ENCODE data around the gene SLC16A7.

SLC16A7 gene

GRCh38 chr12:59624732-59625460 lies 29.1 kb downstream of the SLC16A7 start:
- no peak for DNase-seq (ENCODE audit: low read depth in 2 of 2, low spot score in 1 of 2)

DNA sequence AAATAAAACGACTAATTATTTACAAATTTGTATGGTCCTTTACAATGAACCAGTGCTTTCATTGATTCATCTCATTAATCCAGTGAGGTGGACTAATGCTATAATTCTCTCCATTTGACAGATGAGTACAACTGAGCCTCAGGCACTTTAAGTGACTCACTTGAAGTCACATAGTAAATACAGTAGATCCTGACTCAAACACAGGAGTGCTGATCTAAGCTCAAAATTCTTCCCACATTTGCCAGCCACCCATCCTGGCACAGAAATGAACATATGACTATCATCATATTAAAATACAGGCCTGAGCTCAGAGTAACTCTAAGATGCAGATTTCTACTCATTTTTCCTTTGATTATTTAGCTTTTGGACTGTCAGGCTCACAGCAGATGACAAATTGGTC lies 30.6 kb downstream of the SLC16A7 start:
- no peak for DNase-seq (ENCODE audit: low read depth in 2 of 2, low spot score in 1 of 2)

DNA sequence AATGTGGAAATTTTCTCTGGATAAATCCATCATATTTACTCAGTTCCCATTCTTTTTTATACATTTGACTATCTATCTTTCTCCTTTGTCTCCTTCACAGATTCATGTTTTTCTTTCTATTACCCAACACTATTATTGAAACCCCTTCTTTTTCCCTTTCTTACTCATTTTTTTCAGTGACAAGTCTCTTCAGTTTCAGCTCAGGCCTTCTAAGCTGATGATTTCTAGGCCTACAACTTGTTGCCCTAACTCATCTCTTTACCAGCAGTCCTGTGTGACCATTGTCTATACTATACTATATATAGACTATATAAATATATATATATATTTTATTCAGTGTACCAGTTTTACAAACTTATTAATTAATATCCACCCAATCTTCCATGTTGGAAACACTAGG lies 31.8 kb downstream of the SLC16A7 start:
- no peak for DNase-seq (ENCODE audit: low read depth in 2 of 2, low spot score in 1 of 2)

DNA sequence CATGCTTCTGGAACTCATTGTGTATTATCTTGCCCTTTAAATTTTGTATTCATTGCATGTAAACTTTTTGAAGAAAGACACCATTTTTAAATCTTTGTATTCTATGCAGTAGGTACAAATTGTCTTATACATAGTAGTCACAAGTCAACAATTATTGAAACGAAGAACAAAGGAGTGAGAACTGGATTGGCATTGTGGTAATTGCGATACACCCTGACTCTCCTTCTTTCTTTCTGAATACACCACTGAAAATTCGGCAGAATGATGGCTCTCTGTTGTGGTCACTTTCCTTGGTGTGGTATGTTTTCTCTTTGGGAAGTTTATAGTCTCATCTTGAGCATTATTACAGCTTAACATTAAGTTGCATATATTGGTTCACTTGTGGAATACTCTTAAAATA lies 34.1 kb downstream of the SLC16A7 start:
- no peak for DNase-seq (ENCODE audit: low read depth in 2 of 2, low spot score in 1 of 2)

DNA sequence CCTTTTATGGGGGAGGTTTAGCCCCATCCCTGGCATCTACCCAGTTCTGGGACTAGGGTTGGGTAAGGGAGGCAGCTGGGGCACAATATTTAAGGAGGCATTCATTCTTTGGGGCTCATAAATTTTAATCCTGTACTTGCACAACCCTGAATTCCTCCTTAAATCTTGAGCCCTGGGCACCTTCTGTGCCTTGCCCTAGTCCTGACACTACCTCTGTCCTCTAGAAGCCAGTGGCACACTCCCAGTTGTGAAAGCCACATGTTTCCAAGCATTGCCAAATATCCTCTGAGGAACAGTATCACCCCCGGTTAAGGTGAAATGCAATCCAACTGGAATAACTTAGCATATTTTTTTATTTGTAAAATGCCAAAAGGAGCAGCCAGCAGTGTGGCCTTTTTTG lies 36.6 kb downstream of the SLC16A7 start:
- no peak for DNase-seq (ENCODE audit: low read depth in 2 of 2, low spot score in 1 of 2)

GRCh38 chr12:59634254-59634653 lies 38.4 kb downstream of the SLC16A7 start:
- no peak for DNase-seq (ENCODE audit: low read depth in 2 of 2, low spot score in 1 of 2)

DNA sequence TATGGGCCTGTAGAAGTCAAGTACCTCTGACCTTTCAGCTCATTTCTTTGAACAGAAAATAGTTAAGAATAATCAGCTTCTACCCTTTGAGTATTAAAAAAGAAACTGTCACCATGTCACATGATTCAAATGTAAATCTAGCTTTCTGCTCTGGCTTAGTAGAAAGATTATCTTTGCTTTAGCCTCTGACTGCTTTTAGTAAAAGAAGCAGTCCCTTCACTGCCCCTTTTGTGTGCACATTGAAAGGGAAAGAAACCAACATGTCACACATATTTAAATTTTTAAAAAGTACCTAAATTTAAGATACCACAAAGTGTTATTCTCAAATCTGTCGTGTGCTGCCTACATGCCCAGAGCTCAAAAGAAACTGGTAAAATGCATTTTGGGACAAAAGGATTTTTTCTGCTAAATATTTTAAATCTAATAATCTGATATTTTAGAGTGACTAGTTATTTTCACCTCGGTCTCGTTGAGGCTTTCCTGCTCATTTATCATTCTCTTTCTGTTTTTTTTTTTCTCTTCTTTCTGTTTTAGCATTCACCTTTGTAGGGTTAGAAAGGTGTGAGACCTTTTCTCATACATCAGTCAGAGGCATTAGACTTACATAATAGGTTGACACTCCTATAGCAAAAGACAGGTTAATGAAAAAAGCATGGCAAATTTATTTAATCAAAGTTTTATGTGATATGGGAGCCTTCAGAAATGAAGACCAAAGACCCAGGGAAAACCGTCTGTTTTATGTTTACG lies 41.3 kb downstream of the SLC16A7 start:
- no peak for DNase-seq (ENCODE audit: low read depth in 2 of 2, low spot score in 1 of 2)

DNA sequence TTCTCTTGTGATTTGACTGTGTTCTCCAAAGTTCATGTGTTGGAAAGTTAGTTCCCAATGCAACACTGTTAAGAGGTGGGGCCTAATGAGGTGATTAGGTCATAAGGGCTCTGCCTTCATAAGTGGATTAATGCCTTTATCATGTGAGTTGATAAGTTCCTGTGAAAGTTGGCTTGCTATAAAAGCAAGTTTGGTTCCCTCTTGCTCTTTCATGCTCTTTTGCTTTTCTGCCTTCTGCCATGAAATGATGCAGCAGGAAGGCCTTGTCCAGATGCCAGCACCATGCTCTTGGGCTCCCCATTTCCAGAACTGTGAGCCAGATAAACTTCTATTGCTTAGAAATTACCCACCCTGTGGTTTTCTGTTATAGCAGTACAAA lies 41.9 kb downstream of the SLC16A7 start:
- no peak for DNase-seq (ENCODE audit: low read depth in 2 of 2, low spot score in 1 of 2)

GRCh38 chr12:59643550-59643949 lies 47.7 kb downstream of the SLC16A7 start:
- no peak for DNase-seq (ENCODE audit: low read depth in 2 of 2, low spot score in 1 of 2)

DNA sequence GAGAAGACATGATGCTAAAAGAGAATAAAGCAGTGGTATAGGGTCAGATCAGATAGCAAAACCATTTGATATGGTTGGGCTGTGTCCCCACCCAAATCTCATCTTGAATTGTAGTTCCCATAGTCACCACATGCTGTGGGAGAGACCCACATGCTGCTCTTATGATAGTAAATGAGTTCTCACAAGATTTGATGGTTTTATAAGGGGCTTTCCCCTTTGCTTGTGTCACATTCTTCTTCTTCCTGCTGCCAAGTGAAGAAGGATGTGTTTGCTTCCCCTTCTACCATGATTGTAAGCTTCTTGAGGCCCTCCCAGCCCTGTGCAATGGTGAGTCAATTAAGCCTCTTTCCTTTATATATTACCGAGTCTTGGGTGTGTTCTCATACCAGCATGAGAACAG lies 49.4 kb downstream of the SLC16A7 start:
- DNase-seq (ENCODE audit: low read depth in 2 of 2, low spot score in 1 of 2), result no peak

DNA sequence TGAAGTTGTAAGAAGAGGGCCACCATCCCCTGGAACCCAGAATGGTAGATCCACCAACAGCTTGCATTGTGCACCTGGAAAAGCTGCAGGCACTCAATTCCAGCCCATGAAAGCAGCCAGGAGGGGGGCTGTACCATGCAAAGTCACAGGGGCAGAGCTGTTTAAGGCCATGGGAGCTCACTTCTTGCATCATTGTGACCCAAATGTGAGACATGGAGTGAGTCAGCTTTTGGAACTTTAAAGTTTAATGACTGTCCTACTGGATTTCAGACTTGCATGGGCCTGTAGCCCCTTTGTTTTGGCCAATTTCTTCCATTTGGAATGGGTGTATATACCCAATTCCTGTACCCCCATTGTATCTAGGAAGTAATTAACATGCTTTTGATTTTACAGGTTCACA lies 50.8 kb downstream of the SLC16A7 start:
- no peak for DNase-seq (ENCODE audit: low read depth in 2 of 2, low spot score in 1 of 2)

DNA sequence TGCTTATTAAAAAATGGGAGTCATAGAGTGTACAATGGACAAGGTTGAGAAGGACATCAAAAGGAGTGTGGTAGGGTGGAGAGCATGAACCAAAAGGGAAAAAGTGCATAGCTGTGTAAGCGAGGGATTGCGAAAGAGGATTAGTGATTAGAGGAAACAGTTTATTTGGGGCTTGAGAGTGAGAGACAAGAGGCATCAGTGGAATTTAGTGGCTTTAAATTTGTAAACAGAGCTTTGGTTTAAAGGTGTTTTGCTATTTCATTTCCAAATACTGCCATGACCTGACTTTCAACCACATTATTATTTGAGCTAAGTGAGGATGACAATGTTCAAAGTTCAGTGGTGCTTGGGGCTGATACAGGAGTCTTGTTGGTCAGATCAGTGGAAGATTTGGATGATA lies 53.4 kb downstream of the SLC16A7 start:
- no peak for DNase-seq (ENCODE audit: low read depth in 2 of 2, low spot score in 1 of 2)

- no peak for DNase-seq (ENCODE audit: low read depth in 2 of 2, low spot score in 1 of 2)
Observed at GRCh38 chr12:59650588-59651228, 54.9 kb downstream of the SLC16A7 start.

DNA sequence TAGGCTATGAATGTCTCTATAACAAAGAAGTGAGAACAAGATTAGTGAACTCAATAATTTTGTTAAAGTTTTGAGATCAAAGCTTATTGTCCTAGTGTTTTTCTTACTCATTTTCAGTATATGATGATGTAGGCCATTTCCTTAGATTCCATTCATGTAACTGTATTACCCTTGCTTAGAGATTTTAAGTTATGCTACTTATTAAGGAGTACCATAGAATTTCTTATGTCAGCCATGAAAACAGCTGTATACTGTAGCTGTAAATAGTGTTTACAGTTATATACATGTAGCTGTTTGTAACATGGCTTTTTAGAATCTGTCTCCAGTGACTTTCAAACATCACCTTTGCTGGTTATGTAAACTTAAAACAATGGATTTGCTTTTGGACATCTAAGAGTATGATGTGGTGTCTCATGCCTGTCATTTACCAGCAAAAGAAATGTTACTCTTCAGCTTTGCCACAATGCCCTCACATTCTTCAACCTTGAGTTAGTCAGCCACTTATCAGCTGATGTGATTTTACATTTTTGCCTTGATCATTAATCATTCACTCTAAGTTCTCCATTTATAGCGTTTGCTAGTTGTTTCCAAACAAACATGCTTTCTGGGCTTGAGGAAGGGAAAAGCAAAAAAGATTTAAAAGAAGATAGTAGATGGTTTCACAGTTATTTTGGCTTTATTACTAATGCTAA lies 55.5 kb downstream of the SLC16A7 start:
- no peak for DNase-seq (ENCODE audit: low read depth in 2 of 2, low spot score in 1 of 2)

DNA sequence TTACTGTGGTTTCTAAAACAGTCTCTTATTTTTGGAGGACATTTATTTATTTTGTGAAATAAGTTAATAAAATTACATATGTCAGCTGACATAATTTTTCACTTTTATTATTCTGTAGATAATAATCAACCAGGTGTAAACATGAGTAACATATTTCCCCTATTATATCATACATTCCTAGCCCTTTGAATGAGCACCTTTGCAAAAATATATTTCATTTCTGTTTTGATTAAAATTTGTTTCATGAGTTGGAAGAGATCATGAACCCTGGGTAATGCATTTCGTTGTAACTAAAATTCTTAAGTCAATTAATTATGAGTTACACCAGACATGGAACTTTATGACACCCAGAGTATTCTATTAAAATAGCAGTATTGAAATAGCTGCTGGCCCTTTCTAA lies 56.3 kb downstream of the SLC16A7 start:
- no peak for DNase-seq (ENCODE audit: low read depth in 2 of 2, low spot score in 1 of 2)

DNA sequence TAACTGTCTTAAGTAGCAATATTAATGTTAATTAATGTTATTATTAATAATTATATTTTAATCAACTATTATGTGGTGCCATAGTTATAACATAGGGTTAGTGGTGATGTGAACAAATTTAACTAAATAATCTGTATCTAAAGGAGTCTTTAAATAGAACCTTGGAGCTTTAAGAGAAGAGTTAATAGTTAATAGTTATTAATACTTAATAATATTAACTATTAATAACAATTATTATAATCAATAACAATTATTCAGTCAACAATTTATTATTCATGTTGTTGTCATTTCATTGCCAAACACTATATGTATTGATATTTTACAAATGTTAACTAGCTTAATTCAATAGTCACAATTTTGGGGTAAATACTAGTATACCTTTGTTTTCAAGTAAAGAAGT lies 58.2 kb downstream of the SLC16A7 start:
- no peak for DNase-seq (ENCODE audit: low read depth in 2 of 2, low spot score in 1 of 2)

DNA sequence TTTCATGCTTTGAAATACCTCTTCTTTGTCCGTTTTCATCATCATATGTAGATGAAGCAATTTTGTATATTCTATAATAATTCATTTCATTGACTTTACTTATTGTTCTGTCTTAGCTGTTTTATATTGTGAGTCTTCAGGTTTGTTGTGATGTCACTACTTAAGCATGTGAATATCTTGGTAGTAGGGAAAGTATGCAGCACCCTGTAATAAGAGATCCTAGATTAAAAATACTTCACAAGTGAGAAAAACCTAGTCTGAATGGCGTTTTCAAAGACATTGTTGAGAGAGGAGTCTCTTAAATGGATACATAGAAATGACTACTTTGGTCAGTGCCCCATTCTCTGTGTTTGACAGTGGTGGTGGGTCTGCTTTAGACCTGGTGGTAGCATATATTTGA lies 61.4 kb downstream of the SLC16A7 start:
- DNase-seq (ENCODE audit: low read depth in 2 of 2, low spot score in 1 of 2), result no peak

DNA sequence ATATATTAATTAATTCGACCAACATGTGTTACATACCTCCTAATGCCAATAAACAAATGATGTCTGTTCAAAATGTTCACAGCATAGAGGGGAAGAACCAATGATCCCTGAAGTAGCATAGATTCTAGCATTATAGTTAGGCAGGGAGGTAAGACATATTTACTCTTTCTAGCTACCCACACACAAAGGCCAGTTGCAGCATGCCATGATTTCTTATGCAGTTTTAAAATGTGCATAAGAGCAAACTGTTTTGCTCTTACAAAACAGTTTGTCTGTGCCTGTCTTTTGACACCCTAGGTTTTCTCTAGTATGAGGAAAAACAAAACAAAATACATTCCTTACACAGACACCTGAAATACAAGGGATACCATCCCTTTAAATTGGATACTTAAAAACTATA lies 61.9 kb downstream of the SLC16A7 start:
- DNase-seq (ENCODE audit: low read depth in 2 of 2, low spot score in 1 of 2), result no peak

DNA sequence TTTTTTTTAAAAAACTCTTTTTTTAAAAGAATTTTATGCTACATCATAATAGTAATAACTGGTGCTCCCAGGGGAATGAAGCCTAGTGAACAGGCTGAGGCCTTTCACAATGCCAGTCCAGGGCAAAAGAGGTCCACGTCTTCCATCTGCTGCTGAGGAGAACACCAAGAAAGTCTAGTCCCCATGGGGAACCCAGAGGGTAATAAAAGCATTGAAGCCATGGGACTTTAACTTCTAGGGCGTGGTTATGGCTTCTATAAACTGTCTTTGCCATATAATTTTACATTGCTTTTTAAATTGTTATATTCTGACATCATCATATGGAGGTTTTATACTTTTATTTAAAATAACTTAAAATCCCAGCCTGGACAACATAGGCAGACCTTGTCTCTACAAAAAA lies 64.3 kb downstream of the SLC16A7 start:
- no peak for DNase-seq (ENCODE audit: low read depth in 2 of 2, low spot score in 1 of 2)

- DNase-seq (ENCODE audit: low read depth in 2 of 2, low spot score in 1 of 2), result no peak
Observed at GRCh38 chr12:59660921-59661597, 65.2 kb downstream of the SLC16A7 start.

DNA sequence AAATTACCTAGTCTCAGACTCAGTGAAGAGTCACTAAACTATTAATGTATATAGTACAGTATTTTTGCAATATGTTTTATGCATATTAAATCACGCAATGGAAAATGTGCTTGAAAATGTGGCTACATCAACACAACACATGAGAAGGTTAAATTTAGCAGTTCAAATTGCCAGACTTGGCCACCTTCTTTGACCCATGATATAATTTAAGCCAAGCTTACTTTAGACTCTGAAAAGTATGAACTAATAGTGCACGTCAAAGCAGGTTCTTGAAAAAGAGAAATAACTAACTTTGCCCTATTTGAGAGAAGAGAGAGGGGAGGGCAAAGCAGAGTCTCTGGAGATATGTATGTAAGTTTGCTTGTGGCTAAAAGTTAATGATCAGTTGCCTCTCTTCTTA lies 68.7 kb downstream of the SLC16A7 start:
- DNase-seq (ENCODE audit: low read depth in 2 of 2, low spot score in 1 of 2), result no peak
